ENCODE measurements around the gene CEP41. TPM values are rescaled to one million over a fixed set of nuclear protein-coding genes. Genes with fewer than 3 reads are reported as not detected.

The CEP41 gene
- total RNA-seq: 25.9 and 26.8 TPM in 2 replicates
- 15.5 and 19.5 TPM in 2 replicates for polyA plus RNA-seq
- polyA plus RNA-seq (2011; cell fraction: cytosol; rRNA removed): 18.5 and 22.4 TPM in 2 replicates
- 24.1 and 24.3 TPM in 2 replicates for polyA plus RNA-seq (2011; cell fraction: nucleus; rRNA removed)
- polyA plus RNA-seq (2012): 16.5 and 17.0 TPM in 2 replicates
- 16.0 and 21.5 TPM in 2 replicates for polyA minus RNA-seq
- 5.7 TPM for polyA minus RNA-seq (2011; cell fraction: cytosol; rRNA and poly(A)+ RNA removed)
- polyA minus RNA-seq (2011; cell fraction: nucleus; rRNA and poly(A)+ RNA removed): 11.5 and 17.6 TPM in 2 replicates
- percentile 59 among the genes with signal in this experiment for Bru-seq, nascent RNA
- BruChase-seq, experiment 1, labeled RNA remaining after a 6-hour chase: percentile 60 among the genes with signal in this experiment
- BruChase-seq, experiment 2, labeled RNA remaining after a 2-hour chase: percentile 55 among the genes with signal in this experiment
- long read RNA-seq, full-length matches to known transcripts: 57 of 100 reads
- long read RNA-seq, partial matches to known transcripts: 30 of 100 reads
- long read RNA-seq, other reads (novel, unspliced or antisense): 13 of 100 reads

DNA sequence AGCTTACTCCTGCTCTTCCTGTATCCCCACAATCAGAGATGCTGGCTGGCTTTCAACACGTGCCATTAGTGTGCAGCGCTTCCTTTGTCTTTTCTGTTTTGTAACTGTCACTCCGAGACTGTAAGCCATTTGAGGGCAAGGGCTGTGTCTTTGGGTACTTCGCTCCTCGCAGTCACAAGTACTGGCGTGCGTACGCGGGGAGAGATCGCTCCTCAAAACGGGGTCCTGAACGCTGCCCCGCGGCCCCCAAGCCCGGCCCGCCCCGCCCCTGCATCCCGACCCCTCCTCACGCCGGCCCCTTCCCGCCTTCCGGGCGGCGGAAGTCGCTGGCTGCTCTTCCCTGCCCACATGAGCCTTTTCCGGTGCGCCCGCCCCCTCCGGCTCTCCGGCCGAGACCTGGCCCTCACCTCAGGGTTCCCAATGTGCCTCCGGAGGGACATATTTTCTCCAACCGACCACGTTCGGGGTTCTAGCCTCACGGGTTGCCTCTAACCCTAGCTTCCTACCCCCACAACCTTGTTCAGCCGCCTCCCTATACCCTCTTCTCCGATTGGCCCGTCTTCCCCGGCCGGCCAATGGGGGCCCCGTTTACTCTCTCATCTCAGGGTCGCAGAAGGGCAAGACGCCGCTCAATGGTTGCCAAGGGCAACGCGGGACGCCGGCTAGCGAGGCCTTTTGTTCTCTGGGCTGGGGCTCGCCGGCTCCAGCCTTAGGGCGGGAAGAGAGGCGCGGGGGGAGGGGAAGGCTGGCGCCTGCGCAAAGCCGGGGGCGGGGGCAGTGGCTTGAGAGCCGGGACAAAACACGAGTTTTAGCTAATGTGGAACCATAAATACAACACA is at the start of gene CEP41:
Gene CEP41, minus strand, starts transcription at position 490 of the 839 bp plus-strand sequence. Its CDS starts 50 bp downstream, at position 440.
- Histone ChIP-seq H4K20me1 (replicated peaks; ENCODE audit: control insufficient read depth, extremely low read depth, insufficient read depth, low read length) (no peaks in the 10 kb centered on the region), H3K27me3 (ENCODE audit: control insufficient read depth in 2 of 2, insufficient read depth in 2 of 2, low read length in 2 of 2) (no peaks in the 10 kb centered on the region), H3K4me3 (replicated peaks in 1 of 3; ENCODE audit: insufficient read depth in 1 of 3, low read depth in 1 of 3, low read length in 3 of 3) (peak within 1 kb of the TSS; percentile 61 to 79 (median 63)), H3K4me1 (ENCODE audit: control insufficient read depth, extremely low read depth, insufficient read depth, low read length) (peaks cover 12% of the 10 kb centered on the region), H3K9ac (replicated peaks; ENCODE audit: extremely low read depth, insufficient read depth, low read length) (peak within 1 kb of the TSS; percentile 82), H2AFZ (ENCODE audit: low read depth, low read length) (peak within 1 kb of the TSS; percentile 96), H3K36me3 (ENCODE audit: control insufficient read depth in 2 of 2, extremely low read depth in 1 of 2, insufficient read depth in 2 of 2, low read length in 2 of 2) (no peaks in the 10 kb centered on the region), H3K27ac (ENCODE audit: insufficient read depth, low read depth, low read length) (peak within 1 kb of the TSS; percentile 87), H3K4me2 (ENCODE audit: insufficient read depth, low read length) (peak within 1 kb of the TSS; percentile 96), H3K79me2 (ENCODE audit: control insufficient read depth, insufficient read depth, low read length) (peaks cover 2% of the 10 kb centered on the region), H3K9me3 (replicated peaks; ENCODE audit: control insufficient read depth, insufficient read depth, low read length) (no peaks in the 10 kb centered on the region), H3K9me1 (replicated peaks; ENCODE audit: control insufficient read depth, extremely low read depth, insufficient read depth, low read length) (no peaks in the 10 kb centered on the region)
- DNase-seq (ENCODE audit: low read depth, low spot score) (peak; percentile 99), FAIRE-seq (peak; percentile 88)
- POLR2A ChIA-PET: no interaction called here
- intact Hi-C loops (cut with micrococcal nuclease) (loop anchor here (1.0 to 5.0 kb wide), 3 partner anchors 7 to 368 kb away; partner anchors contain the start of gene KLHDC10), dilution Hi-C loops (cut with MboI; ENCODE audit: extremely low pct_ligation_motif_present, low sequenced_read_pairs) (no loop called here)
- no TSS peak for BruUV-seq (replicated peaks)
- CTCF ChIA-PET: interaction anchor here (0.6 to 1.0 kb wide), 4 partner anchors 10 to 198 kb away, joined by 3 to 7 read pairs (median 4); no protein-coding TSS in a partner anchor
- TF ChIP-seq, protein P1, sequence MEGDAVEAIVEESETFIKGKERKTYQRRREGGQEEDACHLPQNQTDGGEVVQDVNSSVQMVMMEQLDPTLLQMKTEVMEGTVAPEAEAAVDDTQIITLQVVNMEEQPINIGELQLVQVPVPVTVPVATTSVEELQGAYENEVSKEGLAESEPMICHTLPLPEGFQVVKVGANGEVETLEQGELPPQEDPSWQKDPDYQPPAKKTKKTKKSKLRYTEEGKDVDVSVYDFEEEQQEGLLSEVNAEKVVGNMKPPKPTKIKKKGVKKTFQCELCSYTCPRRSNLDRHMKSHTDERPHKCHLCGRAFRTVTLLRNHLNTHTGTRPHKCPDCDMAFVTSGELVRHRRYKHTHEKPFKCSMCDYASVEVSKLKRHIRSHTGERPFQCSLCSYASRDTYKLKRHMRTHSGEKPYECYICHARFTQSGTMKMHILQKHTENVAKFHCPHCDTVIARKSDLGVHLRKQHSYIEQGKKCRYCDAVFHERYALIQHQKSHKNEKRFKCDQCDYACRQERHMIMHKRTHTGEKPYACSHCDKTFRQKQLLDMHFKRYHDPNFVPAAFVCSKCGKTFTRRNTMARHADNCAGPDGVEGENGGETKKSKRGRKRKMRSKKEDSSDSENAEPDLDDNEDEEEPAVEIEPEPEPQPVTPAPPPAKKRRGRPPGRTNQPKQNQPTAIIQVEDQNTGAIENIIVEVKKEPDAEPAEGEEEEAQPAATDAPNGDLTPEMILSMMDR (IDR thresholded peaks at IDR 0.05; ENCODE audit: extremely low read depth in 1 of 2, insufficient read depth in 1 of 2, low read depth in 1 of 2, low read length in 2 of 2): no peak
- TF ChIP-seq EZH2 (IDR thresholded peaks at IDR 0.05; ENCODE audit: borderline replicate concordance, low read depth, low read length, severe bottlenecking) (no peak), MYC (IDR thresholded peaks at IDR 0.05; ENCODE audit: low read depth, low read length) (no peak), POLR2A (IDR thresholded peaks at IDR 0.05; ENCODE audit: low read depth, low read length) (peak; percentile 35), JUN (IDR thresholded peaks at IDR 0.05; ENCODE audit: borderline replicate concordance, insufficient read depth, insufficient read length, low read depth) (no peak), POLR2AphosphoS5 (IDR thresholded peaks at IDR 0.05; ENCODE audit: insufficient read depth, low read depth, low read length) (peak; percentile 32)
- TF ChIP-seq, protein P2, sequence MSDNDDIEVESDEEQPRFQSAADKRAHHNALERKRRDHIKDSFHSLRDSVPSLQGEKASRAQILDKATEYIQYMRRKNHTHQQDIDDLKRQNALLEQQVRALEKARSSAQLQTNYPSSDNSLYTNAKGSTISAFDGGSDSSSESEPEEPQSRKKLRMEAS (IDR thresholded peaks at IDR 0.05; ENCODE audit: insufficient read depth, insufficient read length): peak; percentile 51

Measured in endothelial cell of umbilical vein (primary cell).